SKM-1 (cell line): Measurements from ENCODE around the gene WDR70.
"Not testable (repeated sequence)": the region's sequence is repeated elsewhere in the genome, so short reads cannot be mapped to it uniquely, and the experiment has no call there.

Experiments
- DNase-seq: peaks from one replicate; lab custom pipeline; 2025; ENCODE audit not compliant: unreplicated experiment; lab: John Stamatoyannopoulos, UW

Gene WDR70

GRCh38 chr5:37379100-37379628, at the start of gene WDR70:
WDR70 (plus strand) TSS chr5:37379318; CDS start chr5:37379368, 50 bp downstream.
- DNase-seq = peak; percentile 57

GRCh38 chr5:37334754-37335153, 44.4 kb upstream of the WDR70 start:
- DNase-seq = not testable (repeated sequence)

GRCh38 chr5:37342741-37343140, 36.4 kb upstream of the WDR70 start:
- DNase-seq = not testable (repeated sequence)

GRCh38 chr5:37355161-37355560, 24.0 kb upstream of the WDR70 start:
- DNase-seq = no peak

GRCh38 chr5:37370550-37370863, 8.6 kb upstream of the WDR70 start:
- no peak for DNase-seq

- peak; percentile 80 for DNase-seq
Measured at GRCh38 chr5:37370864-37371726, 8.0 kb upstream of the WDR70 start, which contains the start of gene NUP155. NUP155 (minus strand) TSS chr5:37371106; CDS start chr5:37370977, 129 bp downstream.

- no peak for DNase-seq
Measured at GRCh38 chr5:37375091-37375490, 4.0 kb upstream of the WDR70 start.

GRCh38 chr5:37378066-37378465, 1.1 kb upstream of the WDR70 start:
- not testable (repeated sequence) for DNase-seq

GRCh38 chr5:37391591-37391990, 12.5 kb downstream of the WDR70 start:
- DNase-seq = no peak

GRCh38 chr5:37396352-37396751, 17.2 kb downstream of the WDR70 start:
- DNase-seq = peak; percentile 54

- DNase-seq = no peak
Measured at GRCh38 chr5:37400501-37400900, 21.4 kb downstream of the WDR70 start.

GRCh38 chr5:37412515-37412914, 33.4 kb downstream of the WDR70 start:
- no peak for DNase-seq

GRCh38 chr5:37415456-37415855, 36.3 kb downstream of the WDR70 start:
- not testable (repeated sequence) for DNase-seq

- DNase-seq = no peak
Measured at GRCh38 chr5:37417347-37417746, 38.2 kb downstream of the WDR70 start.

- no peak for DNase-seq
Measured at GRCh38 chr5:37424441-37424840, 45.3 kb downstream of the WDR70 start.

GRCh38 chr5:37428044-37428443, 48.9 kb downstream of the WDR70 start:
- no peak for DNase-seq

- no peak for DNase-seq
Measured at GRCh38 chr5:37435261-37435660, 56.1 kb downstream of the WDR70 start.

- DNase-seq = no peak
Measured at GRCh38 chr5:37436146-37436934, 57.2 kb downstream of the WDR70 start.

GRCh38 chr5:37437711-37438110, 58.6 kb downstream of the WDR70 start:
- DNase-seq = no peak

- DNase-seq = not testable (repeated sequence)
Measured at GRCh38 chr5:37445783-37446182, 66.7 kb downstream of the WDR70 start.

- no peak for DNase-seq
Measured at GRCh38 chr5:37448941-37449340, 69.8 kb downstream of the WDR70 start.

GRCh38 chr5:37451991-37452390, 72.9 kb downstream of the WDR70 start:
- not testable (repeated sequence) for DNase-seq
